A172 (cell line): ENCODE results near the gene LRWD1. TPM values are rescaled to one million over a fixed set of nuclear protein-coding genes. Genes with fewer than 3 reads are reported as not detected.
"Not testable (repeated sequence)": the region's sequence is repeated elsewhere in the genome, so short reads cannot be mapped to it uniquely, and the experiment has no call there.

Source experiments
- DNase-seq: peaks from one replicate; pipeline ENCODE4 v3.0.0-alpha.2; 2015; ENCODE audit warnings: low spot score
- total RNA-seq: library from RNA; depleted of rRNA; stranded (reverse); fragments of >200 nt; shearing (Covaris generic); gene quantifications from 2 replicates; pipeline ENCODE4 v1.2.3, GENCODE V29; 2014

The LRWD1 gene
- total RNA-seq, 1 experiment from 2014 or later = 52.0 TPM

- DNase-seq = no peak
Observed at GRCh38 chr7:102444961-102445673, 19.7 kb upstream of the LRWD1 start.

DNA sequence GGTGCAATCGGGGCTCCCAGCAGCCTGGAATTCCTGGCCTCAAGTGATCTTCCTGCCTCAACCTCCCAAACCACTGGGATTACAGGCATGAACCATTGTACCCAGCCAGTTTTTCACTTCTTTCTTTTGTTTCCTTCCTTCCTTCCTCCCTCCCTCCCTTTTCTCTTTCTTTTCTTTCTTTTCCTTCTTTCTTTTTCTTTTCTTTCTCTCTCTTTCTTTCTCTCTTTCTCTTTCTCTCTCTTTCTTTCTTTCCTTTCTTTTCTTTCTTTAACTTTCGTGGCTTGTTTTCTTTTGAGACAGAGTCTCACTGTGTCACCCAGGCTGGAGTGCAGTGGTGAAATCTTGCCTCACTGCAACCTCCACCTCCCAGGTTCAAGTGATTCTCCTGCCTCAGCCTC is 19.1 kb upstream of the LRWD1 start:
- DNase-seq = no peak

- no peak for DNase-seq
Observed at GRCh38 chr7:102446387-102447156, 18.2 kb upstream of the LRWD1 start.

GRCh38 chr7:102447311-102447710 is 17.5 kb upstream of the LRWD1 start:
- no peak for DNase-seq

- no peak for DNase-seq
Observed at GRCh38 chr7:102449136-102449535, 15.6 kb upstream of the LRWD1 start.

DNA sequence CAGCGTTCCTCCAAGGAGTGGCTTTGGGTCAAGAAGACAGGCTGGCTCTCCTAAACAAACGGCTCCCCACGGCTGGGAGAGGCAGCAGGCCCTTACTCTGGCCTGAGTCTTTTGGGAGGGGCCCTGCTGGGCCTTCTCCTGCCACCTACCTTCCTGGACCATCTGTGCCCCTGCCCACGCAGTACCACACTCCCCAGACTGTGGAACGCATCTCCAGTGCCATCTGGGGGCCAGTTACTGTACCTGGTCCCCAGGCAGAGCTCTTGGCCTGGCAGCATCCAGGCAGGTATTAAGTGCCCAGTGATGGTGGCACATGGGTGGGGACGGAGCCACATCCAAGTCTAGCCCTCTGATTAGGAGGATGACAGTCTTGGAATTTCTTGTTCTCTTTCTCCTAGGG is 14.5 kb upstream of the LRWD1 start:
- DNase-seq = no peak

- DNase-seq = no peak
Observed at GRCh38 chr7:102451371-102452054, 13.3 kb upstream of the LRWD1 start.

DNA sequence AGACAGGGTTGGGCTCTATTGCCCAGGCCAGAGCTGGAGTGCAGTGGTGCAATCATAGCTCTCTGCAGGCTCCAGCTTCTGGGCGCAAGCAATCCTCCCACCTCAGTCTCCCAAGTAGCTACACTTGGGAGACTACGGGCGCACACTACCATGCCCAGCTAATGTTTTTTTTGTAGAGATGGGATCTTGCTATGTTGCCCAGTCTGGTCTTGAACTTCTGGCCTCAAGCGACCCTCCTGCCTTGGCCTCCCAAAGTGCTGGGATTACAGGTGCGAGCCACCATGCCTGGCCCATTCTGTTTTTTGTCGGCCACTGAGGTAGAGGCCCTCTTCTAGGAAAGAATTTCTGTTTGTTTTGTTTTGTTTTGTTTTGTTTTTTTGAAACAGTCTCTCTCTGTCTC is 12.3 kb upstream of the LRWD1 start:
- DNase-seq = no peak

DNA sequence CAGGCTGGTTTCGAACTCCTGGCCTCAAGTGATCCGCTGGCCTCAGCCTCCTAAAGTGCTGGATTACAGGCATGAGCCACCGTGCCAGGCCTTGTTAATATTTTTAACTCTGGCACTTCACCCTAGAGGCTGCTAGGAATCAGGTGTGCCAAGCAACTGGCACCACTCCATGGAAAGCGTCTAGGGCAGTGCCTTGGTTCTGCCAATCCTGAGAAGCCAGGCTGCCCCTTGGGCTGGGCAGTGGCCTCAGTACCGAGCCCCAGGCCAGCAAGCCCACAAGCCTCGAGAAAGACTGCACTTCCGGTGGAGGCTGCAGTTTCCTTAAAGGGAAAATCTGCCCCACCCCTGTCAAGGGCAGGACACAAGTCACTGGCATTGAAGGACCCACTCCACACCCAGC is 11.5 kb upstream of the LRWD1 start:
- no peak for DNase-seq

GRCh38 chr7:102454468-102454867 is 10.3 kb upstream of the LRWD1 start:
- DNase-seq = no peak

GRCh38 chr7:102454932-102455331 is 9.9 kb upstream of the LRWD1 start:
- not testable (repeated sequence) for DNase-seq

DNA sequence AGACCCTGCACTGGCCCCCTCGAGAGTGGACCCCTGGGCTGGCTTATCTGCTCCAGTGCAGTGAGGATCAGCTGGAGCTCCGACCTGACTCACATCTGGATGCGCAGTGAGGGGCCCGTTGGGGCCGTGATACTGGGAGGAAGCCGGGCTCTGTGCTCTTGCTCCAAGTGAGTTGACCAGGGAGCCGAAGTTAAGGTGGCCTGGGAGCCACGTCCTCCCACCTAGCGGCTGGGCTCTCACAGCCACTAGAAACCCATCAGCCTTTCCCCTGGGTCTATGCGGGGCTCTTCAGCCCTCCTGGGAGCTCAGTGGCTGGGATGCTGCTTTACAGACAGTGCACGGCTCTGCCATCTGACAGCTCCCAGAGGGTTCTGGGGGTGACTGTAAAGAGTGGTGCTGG is 9.2 kb upstream of the LRWD1 start:
- DNase-seq = no peak

- DNase-seq = peak; percentile 61
Observed at GRCh38 chr7:102456327-102456726, 8.5 kb upstream of the LRWD1 start.

GRCh38 chr7:102457352-102457924 is 7.3 kb upstream of the LRWD1 start:
- no peak for DNase-seq

DNA sequence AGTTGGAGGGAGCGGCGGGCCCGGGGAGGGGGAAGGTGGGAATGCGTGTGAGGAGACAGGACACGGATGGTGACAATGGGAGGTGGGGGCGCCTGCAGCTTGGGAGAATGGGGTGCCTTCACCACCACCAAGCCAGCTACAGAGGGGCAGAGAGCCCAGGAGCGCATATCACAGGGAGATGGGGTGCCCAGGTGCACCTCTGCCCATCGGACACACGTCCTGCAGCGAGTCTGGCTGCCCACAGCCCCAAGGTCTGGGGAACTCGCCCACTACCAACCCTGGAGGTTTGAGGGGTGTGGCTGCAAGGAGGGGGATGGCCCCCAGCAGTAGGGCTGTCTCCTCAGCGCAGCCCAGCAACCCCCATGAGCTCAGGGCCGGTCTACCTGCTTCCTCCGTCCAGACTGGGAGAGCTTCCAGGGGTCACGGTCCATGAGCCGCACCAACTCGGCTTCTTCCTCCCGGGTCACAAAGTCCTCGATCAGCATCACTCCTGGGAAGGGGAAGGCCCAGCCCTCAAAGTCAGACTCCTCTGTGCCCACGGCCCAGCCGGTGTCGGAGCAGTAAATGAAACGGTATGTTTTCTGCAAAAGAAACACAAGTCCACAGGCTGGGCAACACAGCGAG is 5.5 kb upstream of the LRWD1 start:
- DNase-seq = no peak

DNA sequence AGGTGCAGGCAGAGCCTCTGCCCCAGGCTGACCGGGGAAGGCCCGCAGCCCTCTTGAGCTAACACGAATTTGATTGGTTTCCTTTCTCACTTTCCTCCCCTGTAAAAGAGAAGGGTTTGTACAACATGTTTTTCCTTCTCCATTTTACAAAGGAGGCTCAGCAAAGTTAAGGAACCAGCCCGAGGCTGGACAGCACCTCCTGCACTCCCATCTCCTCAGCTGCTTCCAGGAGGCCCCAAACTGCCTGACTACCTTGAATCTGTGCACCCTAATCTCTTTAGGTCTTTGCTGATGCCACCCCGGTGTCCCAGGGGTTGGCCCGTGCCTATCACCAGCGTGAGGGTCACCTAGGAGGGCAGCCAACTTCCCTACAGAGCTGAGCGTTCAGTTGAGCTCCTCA is 4.3 kb upstream of the LRWD1 start:
- no peak for DNase-seq

DNA sequence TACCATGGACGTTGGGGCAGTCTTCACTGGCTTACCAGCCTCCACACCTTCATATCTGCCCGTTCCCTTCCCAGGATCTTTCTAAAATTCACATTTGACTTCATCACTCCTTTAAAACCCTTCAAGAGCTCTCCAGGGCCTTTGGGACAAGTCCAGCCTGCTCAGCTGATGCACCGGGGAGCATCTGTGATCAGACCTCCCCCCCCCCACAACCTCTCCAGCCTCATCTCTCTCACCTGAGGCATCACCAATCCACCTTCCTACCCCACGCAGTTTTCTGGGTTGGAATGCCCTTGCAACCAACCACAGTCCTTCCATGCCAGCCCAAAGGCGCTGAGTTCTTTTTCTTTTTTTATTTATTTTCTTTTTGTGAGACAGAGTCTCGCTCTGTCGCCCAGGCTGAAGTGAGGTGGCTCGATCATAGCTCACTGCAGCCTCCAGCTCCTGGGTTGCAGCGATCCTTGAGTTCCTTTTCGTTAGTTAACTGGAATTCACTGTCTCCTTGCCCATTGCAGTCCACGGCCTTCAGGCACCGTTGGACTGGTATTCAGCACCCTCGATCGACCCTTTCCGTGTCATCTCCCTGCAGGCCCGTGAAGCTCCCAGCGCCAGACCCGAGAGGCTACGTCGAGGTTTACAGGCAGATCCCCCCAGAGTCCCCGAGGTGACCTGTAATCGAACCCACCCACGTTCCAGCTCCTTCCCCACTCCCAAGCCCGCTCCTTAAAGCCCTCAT is 775 bp upstream of the LRWD1 start:
- DNase-seq = no peak

GRCh38 chr7:102466097-102466496 is 1.3 kb downstream of the LRWD1 start:
- no peak for DNase-seq

- no peak for DNase-seq
Observed at GRCh38 chr7:102467581-102468477, 3.0 kb downstream of the LRWD1 start.
